GM21367 (cell line): ENCODE measurements around the gene EGF.

ENCODE experiments used
- ATAC-seq: cut with Tn5 transposase; IDR thresholded peaks from one replicate; pipeline ENCODE4 v1.9.1; 2021; ENCODE audit not compliant: unreplicated experiment

Gene EGF

GRCh38 chr4:109957227-109957626, 44.5 kb downstream of the EGF start:
- no peak for ATAC-seq

- no peak for ATAC-seq
Observed at GRCh38 chr4:109959195-109959594, 46.5 kb downstream of the EGF start.

- ATAC-seq = no peak
Observed at GRCh38 chr4:109962401-109962800, 49.7 kb downstream of the EGF start.

- ATAC-seq = no peak
Observed at GRCh38 chr4:109966891-109967481, 54.3 kb downstream of the EGF start.

- ATAC-seq = no peak
Observed at GRCh38 chr4:109967798-109968520, 55.3 kb downstream of the EGF start.

- no peak for ATAC-seq
Observed at GRCh38 chr4:109969087-109969486, 56.4 kb downstream of the EGF start.

GRCh38 chr4:109969919-109970318, 57.2 kb downstream of the EGF start:
- ATAC-seq = no peak

GRCh38 chr4:109972786-109973528, 60.3 kb downstream of the EGF start:
- ATAC-seq = no peak

GRCh38 chr4:109973529-109973905, 60.8 kb downstream of the EGF start:
- no peak for ATAC-seq

- ATAC-seq = no peak
Observed at GRCh38 chr4:109976189-109976588, 63.5 kb downstream of the EGF start.

GRCh38 chr4:109977854-109978501, 65.3 kb downstream of the EGF start:
- no peak for ATAC-seq

- no peak for ATAC-seq
Observed at GRCh38 chr4:109978704-109979454, 66.2 kb downstream of the EGF start.

GRCh38 chr4:109979920-109980717, 67.4 kb downstream of the EGF start:
- ATAC-seq = no peak

- ATAC-seq = no peak
Observed at GRCh38 chr4:109981936-109982335, 69.3 kb downstream of the EGF start.

- no peak for ATAC-seq
Observed at GRCh38 chr4:109982521-109982920, 69.8 kb downstream of the EGF start.

GRCh38 chr4:109985993-109986974, 73.6 kb downstream of the EGF start:
- ATAC-seq = no peak

- ATAC-seq = no peak
Observed at GRCh38 chr4:109989044-109989443, 76.4 kb downstream of the EGF start.

GRCh38 chr4:109989618-109990017, 76.9 kb downstream of the EGF start:
- no peak for ATAC-seq
